Measurements from ENCODE around the gene TIGD1.

- TF ChIP-seq CTCF (IDR thresholded peaks at IDR 0.05; ENCODE audit: low read length) (no peak), EZH2phosphoT487 (IDR thresholded peaks at IDR 0.05; ENCODE audit: low read length) (no peak), EZH2 (optimal IDR thresholded peaks at IDR 0.05; ENCODE audit: low read depth, low read length) (no peak)
Observed at GRCh38 chr2:232541195-232541960, 9.0 kb downstream of the TIGD1 start.

Measured in MM.1S (cell line).